ENCODE data around the gene MAP3K8.

MAP3K8 gene

DNA sequence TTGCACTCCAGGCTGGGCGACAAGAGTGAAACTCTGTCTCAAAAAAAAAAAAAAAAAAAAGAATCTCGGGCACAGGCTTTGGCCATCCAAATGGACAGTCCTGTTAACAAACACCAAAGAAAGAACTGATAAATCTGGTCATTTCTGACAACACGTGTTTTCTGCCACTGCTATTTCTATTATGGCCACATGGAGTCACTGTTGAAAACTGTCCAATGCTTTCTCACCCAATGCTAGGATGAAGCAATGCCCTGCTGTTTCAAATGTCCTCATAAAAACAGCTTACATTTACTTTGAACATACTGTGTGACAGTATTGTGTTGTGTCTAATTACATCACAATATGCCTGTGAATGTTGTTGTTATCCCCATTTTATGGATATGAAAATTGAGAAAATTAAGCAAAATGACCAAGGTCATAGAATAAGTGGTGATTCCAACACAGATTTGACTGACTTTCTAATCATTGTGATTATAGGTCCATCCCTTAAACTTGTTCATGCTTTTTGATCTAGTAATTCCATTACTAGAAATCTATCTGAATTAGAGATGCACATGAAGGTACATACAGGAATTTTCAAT, 19.9 kb upstream of the MAP3K8 start:
- H4K12ac ChIP-seq (ENCODE audit: low read depth, low read length): no peak overlapping the region
- no peak overlapping the region for H3K18ac ChIP-seq (ENCODE audit: low read length)
- H3K4ac ChIP-seq (ENCODE audit: low read depth, low read length): no peak overlapping the region
- H3K27me3 ChIP-seq (ENCODE audit: insufficient read depth, low read length): no peaks in the 10 kb centered on the region
- no peak overlapping the region for H3K14ac ChIP-seq (ENCODE audit: low read length)
- H3K9ac ChIP-seq (ENCODE audit: low read length): no peak overlapping the region
- no peak overlapping the region for H3K23ac ChIP-seq (ENCODE audit: low read length)
- H3K79me2 ChIP-seq (ENCODE audit: control insufficient read depth, insufficient read depth, low read length, poor library complexity): no peaks in the 10 kb centered on the region
- DNase-seq: peak; percentile 54 to 87
- peaks cover 2% of the 10 kb centered on the region for H3K79me1 ChIP-seq (ENCODE audit: low read length)
- no peak overlapping the region for H2AK5ac ChIP-seq (ENCODE audit: low read length)
- H3K4me1 ChIP-seq (ENCODE audit: control insufficient read depth in 1 of 2, insufficient read depth in 2 of 2, low read length in 2 of 2): no peaks in the 10 kb centered on the region
- H3K9me3 ChIP-seq (ENCODE audit: insufficient read depth, low read depth, low read length): no peaks in the 10 kb centered on the region
- H3K4me2 ChIP-seq (ENCODE audit: low read length): no peak overlapping the region
- no peak overlapping the region for H3K27ac ChIP-seq (ENCODE audit: low read depth, low read length)
- no peak overlapping the region for H2BK120ac ChIP-seq (ENCODE audit: insufficient read depth, low read length, poor library complexity)
- no peak overlapping the region for H4K8ac ChIP-seq (ENCODE audit: low read depth, low read length)
- WGBS (ENCODE audit: extremely low coverage, insufficient coverage, insufficient read length): no CpG with 5 or more reads among the region's 3 CpGs
- H3K4me3 ChIP-seq (ENCODE audit: low read depth, low read length): no peak overlapping the region
- no peaks in the 10 kb centered on the region for H3K36me3 ChIP-seq (ENCODE audit: control insufficient read depth in 1 of 2, insufficient read depth in 2 of 2, low read length in 2 of 2)
- H2BK5ac ChIP-seq (ENCODE audit: low read depth, low read length, poor library complexity): no peak overlapping the region
- no peak overlapping the region for H2BK12ac ChIP-seq (ENCODE audit: low read length)
- H4K91ac ChIP-seq (ENCODE audit: low read depth, low read length): no peak overlapping the region
- H2AFZ ChIP-seq (ENCODE audit: insufficient read depth, low read length, poor library complexity): no peak overlapping the region

DNA sequence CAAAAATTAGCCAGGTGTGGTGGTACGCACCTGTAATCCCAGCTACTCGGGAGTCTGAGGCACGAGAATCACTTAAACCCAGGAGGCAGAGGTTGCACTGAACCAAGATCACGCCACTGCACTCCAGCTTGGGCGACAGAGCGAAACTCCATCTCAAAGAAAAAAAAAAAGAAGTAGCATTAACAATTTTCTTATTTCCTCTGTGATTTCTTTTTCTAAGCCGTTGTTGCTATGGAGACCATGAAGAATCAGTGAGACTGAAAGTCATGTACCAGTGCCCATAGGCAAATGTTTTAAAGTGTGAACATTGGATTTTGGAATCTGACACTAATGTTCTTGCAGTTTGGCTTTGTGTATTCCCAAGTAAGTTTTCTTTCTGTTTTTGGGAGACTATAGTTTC, 18.4 kb upstream of the MAP3K8 start:
- no peak overlapping the region for H3K14ac ChIP-seq (ENCODE audit: low read length)
- H3K23ac ChIP-seq (ENCODE audit: low read length): no peak overlapping the region
- no peak overlapping the region for H2AFZ ChIP-seq (ENCODE audit: insufficient read depth, low read length, poor library complexity)
- H4K91ac ChIP-seq (ENCODE audit: low read depth, low read length): no peak overlapping the region
- H4K8ac ChIP-seq (ENCODE audit: low read depth, low read length): no peak overlapping the region
- H3K4me3 ChIP-seq (ENCODE audit: low read depth, low read length): no peak overlapping the region
- no peaks in the 10 kb centered on the region for H3K36me3 ChIP-seq (ENCODE audit: control insufficient read depth in 1 of 2, insufficient read depth in 2 of 2, low read length in 2 of 2)
- H3K4me1 ChIP-seq (ENCODE audit: control insufficient read depth in 1 of 2, insufficient read depth in 2 of 2, low read length in 2 of 2): no peaks in the 10 kb centered on the region
- H3K4me2 ChIP-seq (ENCODE audit: low read length): no peak overlapping the region
- H2BK12ac ChIP-seq (ENCODE audit: low read length): no peak overlapping the region
- no peak for DNase-seq
- H3K79me2 ChIP-seq (ENCODE audit: control insufficient read depth, insufficient read depth, low read length, poor library complexity): no peaks in the 10 kb centered on the region
- H3K79me1 ChIP-seq (ENCODE audit: low read length): peaks cover 2% of the 10 kb centered on the region
- no peak overlapping the region for H3K4ac ChIP-seq (ENCODE audit: low read depth, low read length)
- H3K18ac ChIP-seq (ENCODE audit: low read length): no peak overlapping the region
- no peak overlapping the region for H2BK120ac ChIP-seq (ENCODE audit: insufficient read depth, low read length, poor library complexity)
- H4K12ac ChIP-seq (ENCODE audit: low read depth, low read length): no peak overlapping the region
- no peaks in the 10 kb centered on the region for H3K9me3 ChIP-seq (ENCODE audit: insufficient read depth, low read depth, low read length)
- H3K9ac ChIP-seq (ENCODE audit: low read length): no peak overlapping the region
- no peak overlapping the region for H3K27ac ChIP-seq (ENCODE audit: low read depth, low read length)
- no peak overlapping the region for H2AK5ac ChIP-seq (ENCODE audit: low read length)
- H3K27me3 ChIP-seq (ENCODE audit: insufficient read depth, low read length): no peaks in the 10 kb centered on the region
- no CpG with 5 or more reads among the region's 7 CpGs for WGBS (ENCODE audit: extremely low coverage, insufficient coverage, insufficient read length)
- no peak overlapping the region for H2BK5ac ChIP-seq (ENCODE audit: low read depth, low read length, poor library complexity)

- no peak overlapping the region for H3K4ac ChIP-seq (ENCODE audit: low read depth, low read length)
- no peaks in the 10 kb centered on the region for H3K27me3 ChIP-seq (ENCODE audit: insufficient read depth, low read length)
- no peak overlapping the region for H4K91ac ChIP-seq (ENCODE audit: low read depth, low read length)
- no peak overlapping the region for H4K8ac ChIP-seq (ENCODE audit: low read depth, low read length)
- no peak for DNase-seq
- H3K18ac ChIP-seq (ENCODE audit: low read length): no peak overlapping the region
- H2BK120ac ChIP-seq (ENCODE audit: insufficient read depth, low read length, poor library complexity): no peak overlapping the region
- no peak overlapping the region for H3K4me3 ChIP-seq (ENCODE audit: low read depth, low read length)
- H2AK5ac ChIP-seq (ENCODE audit: low read length): no peak overlapping the region
- H2BK5ac ChIP-seq (ENCODE audit: low read depth, low read length, poor library complexity): no peak overlapping the region
- peaks cover 4% of the 10 kb centered on the region for H3K79me1 ChIP-seq (ENCODE audit: low read length)
- H2AFZ ChIP-seq (ENCODE audit: insufficient read depth, low read length, poor library complexity): no peak overlapping the region
- no CpG with 5 or more reads among the region's 3 CpGs for WGBS (ENCODE audit: extremely low coverage, insufficient coverage, insufficient read length)
- H3K79me2 ChIP-seq (ENCODE audit: control insufficient read depth, insufficient read depth, low read length, poor library complexity): no peaks in the 10 kb centered on the region
- no peak overlapping the region for H4K12ac ChIP-seq (ENCODE audit: low read depth, low read length)
- no peak overlapping the region for H2BK12ac ChIP-seq (ENCODE audit: low read length)
- H3K27ac ChIP-seq (ENCODE audit: low read depth, low read length): no peak overlapping the region
- H3K23ac ChIP-seq (ENCODE audit: low read length): no peak overlapping the region
- no peak overlapping the region for H3K4me2 ChIP-seq (ENCODE audit: low read length)
- no peak overlapping the region for H3K14ac ChIP-seq (ENCODE audit: low read length)
- H3K9ac ChIP-seq (ENCODE audit: low read length): no peak overlapping the region
- H3K36me3 ChIP-seq (ENCODE audit: control insufficient read depth in 1 of 2, insufficient read depth in 2 of 2, low read length in 2 of 2): no peaks in the 10 kb centered on the region
- no peaks in the 10 kb centered on the region for H3K9me3 ChIP-seq (ENCODE audit: insufficient read depth, low read depth, low read length)
- no peaks in the 10 kb centered on the region for H3K4me1 ChIP-seq (ENCODE audit: control insufficient read depth in 1 of 2, insufficient read depth in 2 of 2, low read length in 2 of 2)
Observed at GRCh38 chr10:30417301-30417700, 16.7 kb upstream of the MAP3K8 start.

DNA sequence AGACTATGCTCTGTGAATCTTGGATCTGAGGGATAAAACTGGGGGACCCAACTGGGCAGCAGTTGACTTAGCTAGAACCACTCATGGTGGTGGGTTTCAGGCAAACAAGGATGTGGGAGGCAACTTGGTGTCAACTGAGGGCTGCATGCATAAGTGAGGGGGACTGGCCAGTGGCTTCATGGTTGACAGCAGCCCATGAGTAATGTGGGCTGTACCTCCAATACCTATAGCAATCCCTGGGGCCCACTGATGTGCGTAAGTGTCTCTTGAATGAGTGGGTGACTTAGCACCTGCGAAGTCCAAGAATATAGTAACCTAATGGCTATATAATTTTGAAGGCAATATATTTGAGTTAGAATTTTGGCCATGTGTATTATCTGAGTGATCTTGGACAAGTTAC, 13.7 kb upstream of the MAP3K8 start:
- H3K14ac ChIP-seq (ENCODE audit: low read length): no peak overlapping the region
- no CpG with 5 or more reads among the region's 2 CpGs for WGBS (ENCODE audit: extremely low coverage, insufficient coverage, insufficient read length)

More for the DNA sequence above, 13.7 kb upstream of the MAP3K8 start:
- H3K27me3 ChIP-seq (ENCODE audit: insufficient read depth, low read length): no peaks in the 10 kb centered on the region
- H3K9ac ChIP-seq (ENCODE audit: low read length): no peak overlapping the region
- H2BK120ac ChIP-seq (ENCODE audit: insufficient read depth, low read length, poor library complexity): no peak overlapping the region
- H2BK12ac ChIP-seq (ENCODE audit: low read length): no peak overlapping the region
- H2BK5ac ChIP-seq (ENCODE audit: low read depth, low read length, poor library complexity): no peak overlapping the region
- H3K79me2 ChIP-seq (ENCODE audit: control insufficient read depth, insufficient read depth, low read length, poor library complexity): no peaks in the 10 kb centered on the region
- DNase-seq: no peak
- H3K27ac ChIP-seq (ENCODE audit: low read depth, low read length): no peak overlapping the region
- H4K8ac ChIP-seq (ENCODE audit: low read depth, low read length): no peak overlapping the region
- no peaks in the 10 kb centered on the region for H3K36me3 ChIP-seq (ENCODE audit: control insufficient read depth in 1 of 2, insufficient read depth in 2 of 2, low read length in 2 of 2)
- H3K4me1 ChIP-seq (ENCODE audit: control insufficient read depth in 1 of 2, insufficient read depth in 2 of 2, low read length in 2 of 2): peaks cover 4 to 8% of the 10 kb centered on the region in 2 experiments
- no peak overlapping the region for H3K23ac ChIP-seq (ENCODE audit: low read length)
- H3K79me1 ChIP-seq (ENCODE audit: low read length): peaks cover 12% of the 10 kb centered on the region
- H3K4me2 ChIP-seq (ENCODE audit: low read length): no peak overlapping the region
- no peaks in the 10 kb centered on the region for H3K9me3 ChIP-seq (ENCODE audit: insufficient read depth, low read depth, low read length)
- no peak overlapping the region for H3K18ac ChIP-seq (ENCODE audit: low read length)
- H3K4ac ChIP-seq (ENCODE audit: low read depth, low read length): no peak overlapping the region
- H4K12ac ChIP-seq (ENCODE audit: low read depth, low read length): no peak overlapping the region
- H4K91ac ChIP-seq (ENCODE audit: low read depth, low read length): no peak overlapping the region
- no peak overlapping the region for H2AFZ ChIP-seq (ENCODE audit: insufficient read depth, low read length, poor library complexity)
- H2AK5ac ChIP-seq (ENCODE audit: low read length): no peak overlapping the region
- no peak overlapping the region for H3K4me3 ChIP-seq (ENCODE audit: low read depth, low read length)
